ENCODE measurements around the gene AUH.

Gene AUH

DNA sequence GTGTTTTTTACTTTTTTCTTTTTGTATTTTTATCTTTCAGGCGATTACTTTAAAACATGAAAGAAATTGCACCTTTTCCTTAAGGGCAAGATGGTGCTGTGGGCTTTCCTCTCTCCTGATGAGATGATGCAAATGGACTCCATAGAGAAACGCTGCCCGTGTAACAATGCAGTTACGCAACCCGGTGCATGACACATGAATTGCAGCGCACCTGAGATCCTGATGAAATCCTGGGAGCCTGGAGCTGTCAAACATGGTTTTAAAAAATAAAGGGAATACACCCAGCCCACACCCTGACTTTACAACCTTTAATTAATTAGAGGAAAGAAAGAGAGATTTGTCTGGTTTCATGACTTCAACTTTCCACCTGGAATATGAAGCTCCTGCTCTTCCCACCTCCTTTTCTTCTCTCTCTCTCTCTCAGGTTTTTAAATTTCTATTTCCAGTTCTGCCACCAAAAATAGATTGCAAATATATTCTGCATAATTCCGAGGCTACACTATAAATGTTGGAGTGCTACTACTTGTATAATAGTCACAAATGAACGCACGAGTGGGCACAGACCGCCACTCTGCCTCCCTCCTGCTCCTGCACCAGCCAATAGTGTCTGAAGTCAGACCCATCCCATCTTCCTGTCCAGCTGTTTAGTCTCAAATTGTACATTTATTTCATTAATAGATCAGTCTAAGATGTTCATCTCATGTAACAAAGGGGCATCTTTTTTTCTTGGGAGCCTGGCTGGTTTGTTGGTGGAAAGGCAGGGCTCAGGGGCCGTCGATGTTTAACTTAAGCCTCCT is 179.1 kb downstream of the AUH start:
- Histone ChIP-seq H3K27ac (ENCODE audit: low read length) (no peak overlapping the region), H3K27me3 (ENCODE audit: control insufficient read depth, insufficient read depth, low read length) (no peaks in the 10 kb centered on the region), H3K36me3 (ENCODE audit: control insufficient read depth, insufficient read depth, low read length) (no peaks in the 10 kb centered on the region), H3K9me3 (ENCODE audit: control insufficient read depth, insufficient read depth, low read length) (no peaks in the 10 kb centered on the region), H3K4me3 (ENCODE audit: low read length) (no peak overlapping the region), H3K4me1 (ENCODE audit: control insufficient read depth, insufficient read depth, low read length) (no peaks in the 10 kb centered on the region; the same call in 1 of the 2 replicates)
- DNase-seq (ENCODE audit: low read depth, low spot score): no peak
- WGBS (ENCODE audit: insufficient coverage, insufficient read length): no CpG with 5 or more reads among the region's 12 CpGs

DNA sequence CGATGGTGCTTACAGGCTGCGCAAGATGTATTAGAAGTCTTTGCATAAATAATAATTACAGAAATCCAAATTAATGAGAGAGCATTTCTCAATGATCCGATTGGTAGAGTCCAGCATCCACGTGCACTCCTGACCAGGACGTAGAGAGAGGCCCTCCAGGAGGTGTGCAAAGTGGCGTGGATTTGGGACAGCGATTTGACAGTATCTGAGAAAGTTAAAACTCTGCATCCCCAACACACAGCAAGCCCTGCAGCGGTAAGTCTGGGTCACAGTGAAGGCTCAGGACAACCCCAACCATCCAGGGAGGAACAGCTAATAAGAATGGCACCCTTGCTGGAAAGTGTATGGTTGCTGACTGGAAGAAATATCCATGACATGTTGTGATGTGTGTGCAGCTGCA is 180.2 kb downstream of the AUH start:
- Histone ChIP-seq H3K9me3 (ENCODE audit: control insufficient read depth, insufficient read depth, low read length) (no peaks in the 10 kb centered on the region), H3K27me3 (ENCODE audit: control insufficient read depth, insufficient read depth, low read length) (no peaks in the 10 kb centered on the region), H3K36me3 (ENCODE audit: control insufficient read depth, insufficient read depth, low read length) (no peaks in the 10 kb centered on the region), H3K27ac (ENCODE audit: low read length) (no peak overlapping the region), H3K4me1 (ENCODE audit: control insufficient read depth, insufficient read depth, low read length) (no peaks in the 10 kb centered on the region; the same call in 1 of the 2 replicates), H3K4me3 (ENCODE audit: low read length) (no peak overlapping the region)
- no CpG with 5 or more reads among the region's 8 CpGs for WGBS (ENCODE audit: insufficient coverage, insufficient read length)
- no peak for DNase-seq (ENCODE audit: low read depth, low spot score)

DNA sequence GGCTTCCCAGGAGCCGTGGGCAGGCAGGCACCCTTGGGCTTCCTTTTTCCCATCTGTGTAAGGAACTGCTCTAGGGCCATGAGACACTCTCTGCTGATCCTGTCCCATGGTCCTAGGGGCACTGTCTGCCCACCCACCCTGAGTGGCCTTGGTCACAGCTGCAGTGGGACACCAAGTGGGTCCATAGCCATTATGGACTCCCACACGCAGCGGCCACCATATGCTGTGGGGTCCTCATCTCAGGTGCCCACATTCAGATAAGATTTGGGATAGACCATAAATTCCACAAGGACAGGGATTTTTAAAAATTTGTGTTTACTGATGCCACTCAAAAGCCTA is 180.8 kb downstream of the AUH start:
- no CpG with 5 or more reads among the region's 3 CpGs for WGBS (ENCODE audit: insufficient coverage, insufficient read length)
- H3K27ac ChIP-seq (ENCODE audit: low read length): no peak overlapping the region
- H3K36me3 ChIP-seq (ENCODE audit: control insufficient read depth, insufficient read depth, low read length): no peaks in the 10 kb centered on the region
- H3K4me3 ChIP-seq (ENCODE audit: low read length): no peak overlapping the region
- no peaks in the 10 kb centered on the region for H3K27me3 ChIP-seq (ENCODE audit: control insufficient read depth, insufficient read depth, low read length)
- DNase-seq (ENCODE audit: low read depth, low spot score): no peak
- H3K9me3 ChIP-seq (ENCODE audit: control insufficient read depth, insufficient read depth, low read length): no peaks in the 10 kb centered on the region
- H3K4me1 ChIP-seq (ENCODE audit: control insufficient read depth, insufficient read depth, low read length): no peaks in the 10 kb centered on the region; the same call in 1 of the 2 replicates

DNA sequence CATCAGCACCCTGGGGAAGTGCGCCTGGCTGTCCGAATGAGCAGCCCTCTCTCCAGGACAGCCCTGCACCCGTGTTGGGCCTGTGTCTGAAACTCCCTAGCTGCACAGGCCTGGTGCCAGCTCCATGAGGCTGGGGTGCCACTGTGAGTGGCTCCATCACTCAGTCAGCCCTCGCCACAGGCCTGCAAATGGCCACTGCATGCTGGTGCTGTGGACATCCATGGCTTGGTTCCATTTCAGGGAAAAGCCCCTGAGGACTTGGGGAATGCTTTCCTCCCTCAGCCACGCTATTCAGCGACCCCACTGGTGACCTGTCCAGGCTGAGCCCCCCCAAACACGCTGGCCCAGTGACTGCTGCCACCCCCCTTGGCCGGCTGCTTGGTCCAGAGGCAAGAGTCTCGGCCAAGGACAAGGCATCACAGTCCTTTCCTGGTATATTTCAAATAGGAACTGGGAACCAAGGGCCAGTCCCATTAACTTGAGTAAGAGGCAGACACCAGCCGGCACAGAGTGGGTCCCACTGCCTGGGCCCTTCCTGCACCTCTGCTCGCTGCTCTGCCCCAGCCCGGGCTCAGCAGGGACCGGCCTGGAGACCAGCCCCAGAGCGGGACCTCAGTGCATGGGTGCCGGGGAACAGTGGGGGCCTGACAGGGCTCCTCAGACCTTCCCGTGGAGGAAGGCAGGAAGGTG is 181.3 kb downstream of the AUH start:
- no peak overlapping the region for H3K4me3 ChIP-seq (ENCODE audit: low read length)
- H3K4me1 ChIP-seq (ENCODE audit: control insufficient read depth, insufficient read depth, low read length): no peaks in the 10 kb centered on the region; the same call in 1 of the 2 replicates
- no peaks in the 10 kb centered on the region for H3K27me3 ChIP-seq (ENCODE audit: control insufficient read depth, insufficient read depth, low read length)
- no peaks in the 10 kb centered on the region for H3K9me3 ChIP-seq (ENCODE audit: control insufficient read depth, insufficient read depth, low read length)
- WGBS (ENCODE audit: insufficient coverage, insufficient read length): no CpG with 5 or more reads among the region's 16 CpGs
- H3K27ac ChIP-seq (ENCODE audit: low read length): no peak overlapping the region
- no peaks in the 10 kb centered on the region for H3K36me3 ChIP-seq (ENCODE audit: control insufficient read depth, insufficient read depth, low read length)
- DNase-seq (ENCODE audit: low read depth, low spot score): no peak

DNA sequence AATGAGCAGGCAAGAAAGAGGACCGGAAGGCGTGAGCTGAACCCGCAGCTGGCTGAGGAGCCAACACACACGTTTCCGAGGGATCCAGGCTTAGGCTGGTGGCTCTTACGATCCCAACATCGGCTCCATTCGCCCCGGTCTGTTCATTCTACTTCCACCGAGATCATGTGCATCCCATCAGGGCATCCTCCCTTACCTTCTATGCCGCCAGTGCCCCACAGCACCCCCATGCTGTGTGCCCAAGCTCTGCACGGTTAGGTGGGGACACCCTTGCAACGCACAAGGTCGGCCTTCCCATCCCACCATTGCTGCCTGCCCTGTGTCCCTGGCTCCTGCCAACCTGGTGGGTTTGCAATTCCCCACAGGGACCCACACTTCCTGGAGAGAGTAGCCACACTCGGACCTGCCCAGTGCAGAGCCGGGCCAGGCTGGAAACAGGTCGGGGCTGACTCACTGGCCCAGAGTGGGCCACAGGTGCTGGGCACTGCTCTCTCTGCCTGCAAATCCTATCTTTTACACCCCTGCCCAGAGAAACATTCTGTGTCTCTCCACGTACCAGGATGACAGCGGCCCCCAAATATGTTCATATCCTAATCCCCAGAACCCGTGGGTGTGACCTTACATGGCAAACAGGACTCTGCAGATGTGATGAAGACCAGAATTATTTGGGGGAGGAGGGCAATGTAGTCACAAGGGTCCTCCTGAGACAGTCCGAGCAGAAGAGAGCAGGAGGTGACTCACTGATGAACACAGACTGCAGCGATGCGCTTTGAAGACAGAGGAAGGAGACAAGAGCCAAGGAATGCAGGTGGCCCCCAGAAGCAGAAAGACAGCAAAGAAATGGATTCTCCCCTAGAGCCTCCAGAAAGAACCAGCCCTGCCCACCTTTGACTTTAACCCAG is 182.2 kb downstream of the AUH start:
- H3K27me3 ChIP-seq (ENCODE audit: control insufficient read depth, insufficient read depth, low read length): no peaks in the 10 kb centered on the region
- H3K4me3 ChIP-seq (ENCODE audit: low read length): no peak overlapping the region
- H3K27ac ChIP-seq (ENCODE audit: low read length): no peak overlapping the region
- WGBS (ENCODE audit: insufficient coverage, insufficient read length): no CpG with 5 or more reads among the region's 23 CpGs
- no peaks in the 10 kb centered on the region for H3K36me3 ChIP-seq (ENCODE audit: control insufficient read depth, insufficient read depth, low read length)
- DNase-seq (ENCODE audit: low read depth, low spot score): no peak
- no peaks in the 10 kb centered on the region; the same call in 1 of the 2 replicates for H3K4me1 ChIP-seq (ENCODE audit: control insufficient read depth, insufficient read depth, low read length)
- H3K9me3 ChIP-seq (ENCODE audit: control insufficient read depth, insufficient read depth, low read length): no peaks in the 10 kb centered on the region

DNA sequence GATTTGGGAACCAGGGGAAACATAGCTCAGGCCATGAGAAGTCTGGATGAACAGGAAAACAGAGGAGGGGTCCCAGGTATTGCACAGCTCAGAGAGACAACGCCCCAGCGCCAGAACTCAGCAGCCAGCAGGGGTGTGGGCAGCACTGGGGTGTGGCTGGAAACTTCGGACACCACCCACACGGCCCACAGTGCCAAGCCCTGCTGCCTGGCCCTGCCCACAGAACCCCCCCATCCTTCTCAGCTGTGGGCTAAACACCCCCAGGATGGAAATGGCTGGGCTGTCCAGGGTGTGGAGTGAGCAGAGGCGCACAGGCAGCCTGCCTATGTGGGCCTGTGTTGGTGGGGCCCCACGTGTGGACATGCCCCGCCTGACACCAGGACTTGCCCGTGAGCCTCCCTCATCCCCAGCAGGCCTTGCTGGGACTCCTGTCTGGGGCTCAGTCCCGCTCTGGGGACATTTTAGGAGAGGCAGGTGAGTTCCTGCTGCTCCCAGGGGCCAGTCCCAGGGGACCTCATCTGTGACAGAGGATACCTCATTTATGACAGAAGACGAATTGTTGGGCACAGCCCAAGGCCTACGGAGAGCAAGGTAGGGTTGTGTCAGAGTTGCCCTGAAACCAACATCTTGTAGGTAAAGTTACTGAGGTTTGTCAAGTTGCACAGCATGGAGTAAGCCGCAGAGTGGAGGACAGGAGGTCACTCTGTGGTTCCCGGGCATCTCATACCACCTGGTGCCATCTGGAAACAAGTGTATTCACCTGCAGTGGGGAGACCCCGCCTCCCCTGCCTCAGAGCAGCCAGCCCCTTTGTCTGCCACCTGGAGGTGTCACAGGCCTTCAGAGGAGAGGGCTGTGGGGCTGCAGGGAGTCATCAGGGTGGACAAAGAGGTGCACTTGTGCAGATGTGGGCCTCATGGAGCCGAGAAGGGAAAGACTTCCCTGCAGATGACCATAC is 183.2 kb downstream of the AUH start:
- H3K4me1 ChIP-seq (ENCODE audit: control insufficient read depth, insufficient read depth, low read length): no peaks in the 10 kb centered on the region; the same call in 1 of the 2 replicates
- WGBS (ENCODE audit: insufficient coverage, insufficient read length): no CpG with 5 or more reads among the region's 15 CpGs
- H3K9me3 ChIP-seq (ENCODE audit: control insufficient read depth, insufficient read depth, low read length): no peaks in the 10 kb centered on the region
- DNase-seq (ENCODE audit: low read depth, low spot score): no peak
- H3K4me3 ChIP-seq (ENCODE audit: low read length): no peak overlapping the region
- H3K36me3 ChIP-seq (ENCODE audit: control insufficient read depth, insufficient read depth, low read length): no peaks in the 10 kb centered on the region
- no peak overlapping the region for H3K27ac ChIP-seq (ENCODE audit: low read length)
- H3K27me3 ChIP-seq (ENCODE audit: control insufficient read depth, insufficient read depth, low read length): no peaks in the 10 kb centered on the region

DNA sequence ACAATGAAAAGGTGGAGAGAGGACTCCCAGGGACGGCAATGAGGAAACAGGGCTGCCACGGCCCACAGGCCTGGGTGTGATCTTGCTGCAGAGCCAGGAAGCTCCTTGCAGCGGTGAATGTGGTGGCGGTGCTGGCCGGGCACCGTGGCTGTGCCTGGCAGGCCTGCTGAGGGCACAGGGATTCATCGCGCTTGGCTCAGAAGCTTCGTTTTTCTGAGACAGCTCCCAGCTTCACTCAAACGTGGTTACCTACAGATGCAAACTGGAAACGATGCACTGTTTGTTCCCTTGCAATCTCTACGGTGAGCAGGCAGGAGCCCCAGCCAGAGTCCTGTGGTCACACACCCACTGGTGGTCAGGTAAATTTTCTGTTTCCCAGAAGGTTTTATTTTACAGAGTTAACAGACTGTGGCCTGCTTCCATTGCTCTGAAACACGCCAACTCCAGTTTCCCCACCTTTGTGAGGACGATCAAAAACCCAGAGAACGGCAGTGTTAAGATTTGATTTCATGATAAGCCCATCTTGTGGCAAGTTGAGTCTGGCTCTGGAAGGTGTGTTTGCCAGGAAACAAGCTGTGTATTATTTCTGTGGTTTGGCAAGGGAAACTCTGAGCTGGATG is 183.9 kb downstream of the AUH start:
- no peaks in the 10 kb centered on the region; the same call in 1 of the 2 replicates for H3K4me1 ChIP-seq (ENCODE audit: control insufficient read depth, insufficient read depth, low read length)
- WGBS (ENCODE audit: insufficient coverage, insufficient read length): no CpG with 5 or more reads among the region's 15 CpGs
- no peak overlapping the region for H3K27ac ChIP-seq (ENCODE audit: low read length)
- H3K27me3 ChIP-seq (ENCODE audit: control insufficient read depth, insufficient read depth, low read length): no peaks in the 10 kb centered on the region
- no peaks in the 10 kb centered on the region for H3K9me3 ChIP-seq (ENCODE audit: control insufficient read depth, insufficient read depth, low read length)
- DNase-seq (ENCODE audit: low read depth, low spot score): no peak
- no peak overlapping the region for H3K4me3 ChIP-seq (ENCODE audit: low read length)
- no peaks in the 10 kb centered on the region for H3K36me3 ChIP-seq (ENCODE audit: control insufficient read depth, insufficient read depth, low read length)

DNA sequence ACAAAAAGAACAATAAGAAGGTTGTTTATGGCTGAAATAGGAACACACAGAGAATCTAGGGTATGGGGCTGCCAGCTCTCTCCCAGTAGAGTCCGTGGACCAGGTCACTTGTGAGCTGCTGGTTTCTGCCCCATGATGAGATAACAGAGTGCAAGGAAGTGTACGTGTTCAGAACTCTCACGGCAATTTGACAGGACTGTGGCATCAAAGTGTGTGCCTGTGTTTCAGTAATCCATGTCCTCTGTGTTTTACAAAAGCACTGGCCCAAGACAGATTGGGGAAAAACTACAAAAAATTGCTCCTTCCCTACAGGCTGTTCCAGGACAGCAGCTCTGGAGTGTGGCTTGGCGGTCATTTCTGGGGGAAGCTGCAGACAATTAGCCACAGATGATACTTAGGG is 184.6 kb downstream of the AUH start:
- DNase-seq (ENCODE audit: low read depth, low spot score): no peak
- Histone ChIP-seq H3K4me3 (ENCODE audit: low read length) (no peak overlapping the region), H3K27ac (ENCODE audit: low read length) (no peak overlapping the region), H3K4me1 (ENCODE audit: control insufficient read depth, insufficient read depth, low read length) (no peaks in the 10 kb centered on the region; the same call in 1 of the 2 replicates), H3K27me3 (ENCODE audit: control insufficient read depth, insufficient read depth, low read length) (no peaks in the 10 kb centered on the region), H3K36me3 (ENCODE audit: control insufficient read depth, insufficient read depth, low read length) (no peaks in the 10 kb centered on the region), H3K9me3 (ENCODE audit: control insufficient read depth, insufficient read depth, low read length) (no peaks in the 10 kb centered on the region)
- WGBS (ENCODE audit: insufficient coverage, insufficient read length): no CpG with 5 or more reads among the region's 4 CpGs

DNA sequence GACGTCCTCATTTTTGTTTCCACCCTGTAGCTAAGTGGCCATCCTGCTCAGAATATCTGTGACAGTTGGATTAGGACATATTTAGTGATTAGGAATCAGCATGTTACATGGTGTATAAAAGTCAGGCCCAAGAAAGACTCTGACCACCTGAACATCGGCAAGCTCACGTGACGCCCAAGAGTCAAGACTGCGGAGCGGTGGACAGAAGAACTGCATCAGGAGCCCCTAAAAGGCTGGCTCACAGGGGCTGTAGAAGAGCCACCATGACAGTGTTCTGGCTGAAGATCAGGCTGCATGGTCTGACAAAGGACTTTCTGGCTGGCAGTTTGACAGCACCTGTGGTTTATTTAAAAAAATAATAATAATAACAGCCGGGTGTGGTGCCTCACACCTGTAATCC is 185.3 kb downstream of the AUH start:
- H3K36me3 ChIP-seq (ENCODE audit: control insufficient read depth, insufficient read depth, low read length): no peaks in the 10 kb centered on the region
- no peak overlapping the region for H3K27ac ChIP-seq (ENCODE audit: low read length)
- DNase-seq (ENCODE audit: low read depth, low spot score): no peak
- no peak overlapping the region for H3K4me3 ChIP-seq (ENCODE audit: low read length)
- H3K4me1 ChIP-seq (ENCODE audit: control insufficient read depth, insufficient read depth, low read length): no peaks in the 10 kb centered on the region; the same call in 1 of the 2 replicates
- no CpG with 5 or more reads among the region's 7 CpGs for WGBS (ENCODE audit: insufficient coverage, insufficient read length)
- no peaks in the 10 kb centered on the region for H3K9me3 ChIP-seq (ENCODE audit: control insufficient read depth, insufficient read depth, low read length)
- no peaks in the 10 kb centered on the region for H3K27me3 ChIP-seq (ENCODE audit: control insufficient read depth, insufficient read depth, low read length)
